ENCODE data around the gene PTCD2. TPM values are rescaled to one million over a fixed set of nuclear protein-coding genes. Genes with fewer than 3 reads are reported as not detected.
A peak's percentile ranks its signal among the peaks of the same experiment; 100 is the strongest.

The PTCD2 gene
- total and polyA plus RNA-seq, 2 donors (not counting 1 experiment from before 2014, with no cell fraction given) = 10.3 to 15.9 TPM

GRCh38 chr5:72283358-72283757 lies 36.8 kb upstream of the PTCD2 start:
- Histone ChIP-seq H3K79me2 (ENCODE audit: control insufficient read depth, insufficient read depth, low read length) (no peaks in the 10 kb centered on the region), H4K20me1 (ENCODE audit: control insufficient read depth, extremely low read depth, insufficient read depth, low read length) (no peaks in the 10 kb centered on the region), H3K9ac (ENCODE audit: insufficient read depth, low read length) (no peak overlapping the region), H3K27me3 (ENCODE audit: control insufficient read depth, insufficient read depth, low read length) (no peaks in the 10 kb centered on the region), H3K4me3 (replicated peaks in 1 of 4; ENCODE audit: control extremely low read depth in 1 of 4, insufficient read depth in 1 of 4, low read depth in 3 of 4, low read length in 4 of 4) (no peak overlapping the region), H3K4me2 (ENCODE audit: extremely low read depth, insufficient read depth, low read length) (no peak overlapping the region), H3K4me1 (ENCODE audit: control insufficient read depth, extremely low read depth, insufficient read depth, low read length) (peaks cover 16% of the 10 kb centered on the region), H3K27ac (ENCODE audit: insufficient read depth, low read length) (no peak overlapping the region), H3K9me3 (ENCODE audit: control insufficient read depth, insufficient read depth, low read depth, low read length) (no peaks in the 10 kb centered on the region), H2AFZ (ENCODE audit: low read length) (no peak overlapping the region), H3K36me3 (ENCODE audit: control insufficient read depth, insufficient read depth, low read length) (no peaks in the 10 kb centered on the region)
- TF ChIP-seq CTCF (conservative IDR thresholded peaks at IDR 0.05 in 1 of 2, IDR thresholded peaks at IDR 0.05 in 1 of 2; ENCODE audit: low read depth in 1 of 2, low read length in 2 of 2) = no peak
- TF ChIP-seq EZH2 (IDR thresholded peaks at IDR 0.05; ENCODE audit: low read length, missing control alignments) = no peak
- peak; percentile 9 to 29 for DNase-seq (ENCODE audit: low read depth in 2 of 2)

DNA sequence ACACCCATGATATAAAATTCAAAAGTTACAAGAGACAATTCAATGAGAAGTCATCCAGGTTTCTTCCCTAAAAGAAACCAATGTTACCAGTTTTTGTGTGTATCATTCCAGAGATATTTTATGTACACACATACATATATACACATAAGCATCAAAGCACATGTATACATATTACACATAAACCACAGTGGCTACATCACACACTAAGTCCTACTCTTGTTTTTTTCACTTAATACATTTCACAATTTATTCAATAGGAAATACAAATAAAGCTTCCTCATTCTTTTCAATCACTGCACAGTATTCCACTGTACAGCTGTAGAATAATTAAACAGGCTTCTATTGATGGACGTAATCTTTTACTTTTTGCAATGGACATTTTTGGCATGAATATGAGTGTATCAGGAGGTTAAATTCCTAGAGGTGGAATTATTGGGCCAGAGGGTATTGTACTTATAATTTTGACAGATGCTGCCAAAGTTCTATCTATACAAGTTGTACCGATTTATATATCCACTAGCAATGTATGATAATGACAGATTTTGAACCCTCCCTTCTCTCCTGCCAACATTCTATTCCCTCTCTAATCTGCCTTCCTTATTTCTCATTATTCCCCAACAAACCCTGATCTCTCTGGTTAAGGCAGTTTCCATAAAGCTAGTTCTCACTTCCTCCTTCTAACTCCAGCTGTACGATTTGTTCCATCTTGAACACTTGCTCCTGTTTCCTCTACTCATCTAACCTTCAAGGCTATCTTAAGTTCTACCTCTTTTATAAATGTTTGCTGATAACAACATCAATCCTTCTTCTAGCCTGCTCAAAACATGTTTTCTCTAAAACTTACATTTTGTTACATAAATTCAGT lies 35.4 kb upstream of the PTCD2 start:
- TF ChIP-seq CTCF (conservative IDR thresholded peaks at IDR 0.05 in 1 of 2, IDR thresholded peaks at IDR 0.05 in 1 of 2; ENCODE audit: low read depth in 1 of 2, low read length in 2 of 2) = no peak
- Histone ChIP-seq H3K36me3 (ENCODE audit: control insufficient read depth, insufficient read depth, low read length) (no peaks in the 10 kb centered on the region), H4K20me1 (ENCODE audit: control insufficient read depth, extremely low read depth, insufficient read depth, low read length) (no peaks in the 10 kb centered on the region), H3K9me3 (ENCODE audit: control insufficient read depth, insufficient read depth, low read depth, low read length) (no peaks in the 10 kb centered on the region), H3K27ac (ENCODE audit: insufficient read depth, low read length) (no peak overlapping the region), H3K4me1 (ENCODE audit: control insufficient read depth, extremely low read depth, insufficient read depth, low read length) (peaks cover 16% of the 10 kb centered on the region), H3K9ac (ENCODE audit: insufficient read depth, low read length) (no peak overlapping the region), H3K4me3 (replicated peaks in 1 of 4; ENCODE audit: control extremely low read depth in 1 of 4, insufficient read depth in 1 of 4, low read depth in 3 of 4, low read length in 4 of 4) (no peak overlapping the region), H3K4me2 (ENCODE audit: extremely low read depth, insufficient read depth, low read length) (no peak overlapping the region), H3K27me3 (ENCODE audit: control insufficient read depth, insufficient read depth, low read length) (no peaks in the 10 kb centered on the region), H2AFZ (ENCODE audit: low read length) (no peak overlapping the region), H3K79me2 (ENCODE audit: control insufficient read depth, insufficient read depth, low read length) (no peaks in the 10 kb centered on the region)
- no peak for DNase-seq (ENCODE audit: low read depth in 2 of 2)

DNA sequence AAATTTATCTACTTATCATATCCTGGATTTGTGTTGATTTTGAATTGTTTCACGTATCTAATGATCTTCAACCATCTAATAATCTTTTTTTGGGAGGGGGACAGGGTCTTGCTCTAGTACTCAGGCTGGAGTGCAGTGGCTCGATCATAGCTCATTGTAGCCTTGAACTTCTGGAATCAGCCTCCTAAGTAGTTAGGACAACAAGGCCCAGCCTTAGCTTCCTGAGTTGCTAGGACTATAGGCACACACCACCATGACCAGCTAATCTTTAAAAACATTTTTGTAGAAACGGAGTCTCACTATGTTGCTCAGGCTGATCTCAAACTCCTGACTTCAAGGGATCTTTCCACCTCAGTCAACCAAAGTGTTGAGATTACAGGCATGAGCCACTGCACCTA lies 34.8 kb upstream of the PTCD2 start:
- Histone ChIP-seq H3K27ac (ENCODE audit: insufficient read depth, low read length) (no peak overlapping the region), H2AFZ (ENCODE audit: low read length) (no peak overlapping the region), H3K4me2 (ENCODE audit: extremely low read depth, insufficient read depth, low read length) (no peak overlapping the region), H3K9ac (ENCODE audit: insufficient read depth, low read length) (no peak overlapping the region), H3K36me3 (ENCODE audit: control insufficient read depth, insufficient read depth, low read length) (no peaks in the 10 kb centered on the region), H3K9me3 (ENCODE audit: control insufficient read depth, insufficient read depth, low read depth, low read length) (no peaks in the 10 kb centered on the region), H3K27me3 (ENCODE audit: control insufficient read depth, insufficient read depth, low read length) (no peaks in the 10 kb centered on the region), H4K20me1 (ENCODE audit: control insufficient read depth, extremely low read depth, insufficient read depth, low read length) (no peaks in the 10 kb centered on the region), H3K79me2 (ENCODE audit: control insufficient read depth, insufficient read depth, low read length) (no peaks in the 10 kb centered on the region), H3K4me1 (ENCODE audit: control insufficient read depth, extremely low read depth, insufficient read depth, low read length) (peaks cover 16% of the 10 kb centered on the region), H3K4me3 (replicated peaks in 1 of 4; ENCODE audit: control extremely low read depth in 1 of 4, insufficient read depth in 1 of 4, low read depth in 3 of 4, low read length in 4 of 4) (no peak overlapping the region)
- TF ChIP-seq CTCF (conservative IDR thresholded peaks at IDR 0.05 in 1 of 2, IDR thresholded peaks at IDR 0.05 in 1 of 2; ENCODE audit: low read depth in 1 of 2, low read length in 2 of 2) (no peak), EZH2 (IDR thresholded peaks at IDR 0.05; ENCODE audit: low read length, missing control alignments) (no peak)
- no peak for DNase-seq (ENCODE audit: low read depth in 2 of 2)
